Measurements from ENCODE around the gene PSENEN. TPM values are rescaled to one million over a fixed set of nuclear protein-coding genes. Genes with fewer than 3 reads are reported as not detected.
"Not testable (repeated sequence)": the region's sequence is repeated elsewhere in the genome, so short reads cannot be mapped to it uniquely, and the experiment has no call there.

Gene PSENEN
- total and polyA plus RNA-seq, 5 donors from 2014 or later: 21.1 to 99.6 (median 68.9) TPM

DNA sequence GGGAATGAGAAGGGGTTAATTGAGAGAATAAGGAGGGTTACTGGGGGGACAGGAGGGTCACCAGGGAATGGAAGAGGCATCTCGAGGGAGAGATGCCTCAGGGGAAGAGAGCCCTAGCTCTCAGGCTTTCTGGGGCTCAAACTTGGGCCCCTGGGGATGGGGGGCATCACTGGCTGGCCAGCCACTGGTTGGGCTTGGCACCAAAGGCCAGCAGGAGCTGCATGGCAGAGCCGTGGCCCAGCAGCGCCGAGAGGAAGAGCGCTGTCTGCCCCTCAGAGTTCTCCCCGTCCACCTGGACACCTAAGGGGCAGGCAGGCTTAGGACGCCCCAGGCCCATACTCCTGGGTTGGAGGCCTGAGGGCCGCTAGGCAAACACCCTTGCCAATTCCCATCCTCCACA, 47.4 kb downstream of the PSENEN start:
- Histone ChIP-seq H3K4me1 (ENCODE audit: control insufficient read depth, insufficient read depth, low read length, poor library complexity, severe bottlenecking) (no peaks in the 10 kb centered on the region), H3K36me3 (ENCODE audit: control insufficient read depth, insufficient read depth, low read length) (no peaks in the 10 kb centered on the region), H3K4me3 (ENCODE audit: low read depth, low read length) (no peak overlapping the region), H3K27me3 (ENCODE audit: control insufficient read depth, insufficient read depth, low read length) (peaks cover 2% of the 10 kb centered on the region), H3K27ac (ENCODE audit: insufficient read depth, low read length, poor library complexity, severe bottlenecking) (no peak overlapping the region), H3K9me3 (ENCODE audit: control insufficient read depth in 2 of 2, low read length in 2 of 2) (no peaks in the 10 kb centered on the region)
- Mint-ChIP-seq H3K4me1 (peaks cover 0 to 4% (median 1%) of the 10 kb centered on the region in 4 donors), H3K36me3 (no peaks in the 10 kb centered on the region), H3K9me3 (peaks cover 0 to 1% (median 0%) of the 10 kb centered on the region in 7 donors), H3K27ac (no peak overlapping the region), H3K27me3 (peaks cover 22% of the 10 kb centered on the region), H3K4me3 (no peak overlapping the region)
- no peak for DNase-seq
- ATAC-seq (ENCODE audit: low read depth in 2 of 2): no peak

- no peak overlapping the region for H3K27ac Mint-ChIP-seq
These were observed 48.1 kb downstream of the PSENEN start for GRCh38 chr19:35793381-35794165.

DNA sequence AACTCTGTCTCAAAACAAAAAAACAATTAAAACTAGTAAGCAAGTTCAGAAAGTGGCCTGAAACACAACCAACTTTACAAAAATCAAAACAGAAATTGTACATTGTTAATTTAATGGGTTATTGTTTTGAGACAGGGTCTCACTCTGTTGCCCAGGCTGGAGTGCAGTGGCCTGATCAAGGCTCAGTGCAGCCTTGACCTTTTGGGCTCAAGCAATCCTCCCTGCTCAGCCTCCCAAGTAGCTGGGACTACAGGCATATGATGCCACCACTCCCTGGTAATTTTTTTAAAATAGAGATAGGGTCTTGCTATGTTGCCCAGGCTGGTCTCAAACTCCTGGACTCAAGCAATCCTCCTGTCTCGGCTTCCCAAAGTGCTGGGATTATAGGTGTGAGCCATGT, 50.1 kb downstream of the PSENEN start:
- H3K36me3 Mint-ChIP-seq; ATAC-seq (ENCODE audit: low read depth in 2 of 2); H3K27me3 ChIP-seq (ENCODE audit: control insufficient read depth, insufficient read depth, low read length); H3K4me3 Mint-ChIP-seq; DNase-seq; H3K4me3 ChIP-seq (ENCODE audit: low read depth, low read length); H3K27ac Mint-ChIP-seq; H3K9me3 ChIP-seq (ENCODE audit: control insufficient read depth in 2 of 2, low read length in 2 of 2); H3K27ac ChIP-seq (ENCODE audit: insufficient read depth, low read length, poor library complexity, severe bottlenecking); H3K4me1 Mint-ChIP-seq; H3K36me3 ChIP-seq (ENCODE audit: control insufficient read depth, insufficient read depth, low read length); H3K4me1 ChIP-seq (ENCODE audit: control insufficient read depth, insufficient read depth, low read length, poor library complexity, severe bottlenecking); H3K9me3 Mint-ChIP-seq: not testable (repeated sequence)
- peaks cover 40% of the 10 kb centered on the region for H3K27me3 Mint-ChIP-seq

More at GRCh38 chr19:35793381-35794165, 48.1 kb downstream of the PSENEN start:
- Histone ChIP-seq H3K27ac (ENCODE audit: insufficient read depth, low read length, poor library complexity, severe bottlenecking) (no peak overlapping the region), H3K9me3 (ENCODE audit: control insufficient read depth in 2 of 2, low read length in 2 of 2) (no peaks in the 10 kb centered on the region), H3K27me3 (ENCODE audit: control insufficient read depth, insufficient read depth, low read length) (peaks cover 2% of the 10 kb centered on the region), H3K36me3 (ENCODE audit: control insufficient read depth, insufficient read depth, low read length) (no peaks in the 10 kb centered on the region), H3K4me3 (ENCODE audit: low read depth, low read length) (no peak overlapping the region), H3K4me1 (ENCODE audit: control insufficient read depth, insufficient read depth, low read length, poor library complexity, severe bottlenecking) (no peaks in the 10 kb centered on the region)
- Mint-ChIP-seq H3K36me3 (no peaks in the 10 kb centered on the region), H3K9me3 (peaks cover 0 to 3% (median 0%) of the 10 kb centered on the region in 7 donors), H3K27me3 (peaks cover 28% of the 10 kb centered on the region), H3K4me3 (no peak overlapping the region), H3K4me1 (peaks cover 0 to 4% (median 1%) of the 10 kb centered on the region in 4 donors)
- DNase-seq: no peak
- ATAC-seq (ENCODE audit: low read depth in 2 of 2): no peak

Other genes starting within 250 kb of the PSENEN start
- gene DMKN, start 232.0 kb upstream of the PSENEN start, total RNA-seq: not detected
- 1 to 10 TPM in 2 of 4 donors, under 1 TPM in 1, not detected in 1; 0.74 to 1.6 (median 1.0) TPM for gene DMKN, start 232.0 kb upstream of the PSENEN start, polyA plus RNA-seq
- gene SBSN, start 217.3 kb upstream of the PSENEN start, total RNA-seq: not detected
- not detected for gene SBSN, start 217.3 kb upstream of the PSENEN start, polyA plus RNA-seq
- gene GAPDHS, start 212.2 kb upstream of the PSENEN start, total RNA-seq: not detected
- gene GAPDHS, start 212.2 kb upstream of the PSENEN start, polyA plus RNA-seq: not detected
- gene TMEM147, start 200.0 kb upstream of the PSENEN start, total RNA-seq: 37.1 TPM
- gene TMEM147, start 200.0 kb upstream of the PSENEN start, polyA plus RNA-seq: 100 to 1,000 TPM; 155 to 179 (median 160) TPM
- gene ATP4A, start 182.0 kb upstream of the PSENEN start, total RNA-seq: not detected
- not detected for gene ATP4A, start 182.0 kb upstream of the PSENEN start, polyA plus RNA-seq
- gene PMIS2, start 159.5 kb upstream of the PSENEN start, total RNA-seq: not detected
- not detected for gene PMIS2, start 159.5 kb upstream of the PSENEN start, polyA plus RNA-seq
- gene HAUS5, start 132.9 kb upstream of the PSENEN start, total RNA-seq: 25.9 TPM
- 1 to 10 TPM; 5.1 to 8.1 (median 6.6) TPM for gene HAUS5, start 132.9 kb upstream of the PSENEN start, polyA plus RNA-seq
- 52.3 TPM for gene RBM42, start 116.6 kb upstream of the PSENEN start, total RNA-seq
- gene RBM42, start 116.6 kb upstream of the PSENEN start, polyA plus RNA-seq: 10 to 100 TPM; 54.4 to 69.0 (median 59.2) TPM
- gene ETV2, start 103.9 kb upstream of the PSENEN start, total RNA-seq: not detected
- under 1 TPM in 3 of 4 donors, not detected in 1; 0.44 to 0.67 (median 0.46) TPM for gene ETV2, start 103.9 kb upstream of the PSENEN start, polyA plus RNA-seq
- gene COX6B1, start 97.3 kb upstream of the PSENEN start, total RNA-seq: 249 TPM
- gene COX6B1, start 97.3 kb upstream of the PSENEN start, polyA plus RNA-seq: 100 to 1,000 TPM; 854 to 919 (median 912) TPM
- not detected for gene UPK1A, start 79.1 kb upstream of the PSENEN start, total RNA-seq
- gene UPK1A, start 79.1 kb upstream of the PSENEN start, polyA plus RNA-seq: not detected
- gene ZBTB32, start 41.1 kb upstream of the PSENEN start, total RNA-seq: 42.0 TPM
- 1 to 10 TPM; 3.1 to 5.3 (median 4.6) TPM for gene ZBTB32, start 41.1 kb upstream of the PSENEN start, polyA plus RNA-seq
- 73.0 TPM for gene KMT2B, start 27.6 kb upstream of the PSENEN start, total RNA-seq
- gene KMT2B, start 27.6 kb upstream of the PSENEN start, polyA plus RNA-seq: 1 to 10 TPM in 1 of 4 donors, under 1 TPM in 3; 0.45 to 1.1 (median 0.68) TPM
- 80.5 TPM for gene IGFLR1, start 3.2 kb upstream of the PSENEN start, total RNA-seq
- 100 to 1,000 TPM; 109 to 151 (median 125) TPM for gene IGFLR1, start 3.2 kb upstream of the PSENEN start, polyA plus RNA-seq
- 70.8 TPM for gene U2AF1L4, start 233 bp upstream of the PSENEN start, total RNA-seq
- 10 to 100 TPM; 48.4 to 66.5 (median 58.5) TPM for gene U2AF1L4, start 233 bp upstream of the PSENEN start, polyA plus RNA-seq
- 11.7 TPM for gene LIN37, start 2.9 kb downstream of the PSENEN start, total RNA-seq
- 10 to 100 TPM in 3 of 4 donors, 1 to 10 TPM in 1; 9.9 to 16.5 (median 11.8) TPM for gene LIN37, start 2.9 kb downstream of the PSENEN start, polyA plus RNA-seq
- not detected for gene HSPB6, start 11.4 kb downstream of the PSENEN start, total RNA-seq
- not detected for gene HSPB6, start 11.4 kb downstream of the PSENEN start, polyA plus RNA-seq
- gene PROSER3, start 12.5 kb downstream of the PSENEN start, total RNA-seq: 39.5 TPM
- gene PROSER3, start 12.5 kb downstream of the PSENEN start, polyA plus RNA-seq: 1 to 10 TPM; 4.3 to 6.4 (median 5.0) TPM
- 46.7 TPM for gene ARHGAP33, start 29.9 kb downstream of the PSENEN start, total RNA-seq
- gene ARHGAP33, start 29.9 kb downstream of the PSENEN start, polyA plus RNA-seq: under 1 TPM in 1 of 4 donors, not detected in 3; 0.40 TPM
- gene PRODH2, start 67.2 kb downstream of the PSENEN start, total RNA-seq: not detected
- not detected for gene PRODH2, start 67.2 kb downstream of the PSENEN start, polyA plus RNA-seq
- gene NPHS1, start 106.9 kb downstream of the PSENEN start, total RNA-seq: not detected
- gene NPHS1, start 106.9 kb downstream of the PSENEN start, polyA plus RNA-seq: not detected
- not detected for gene KIRREL2, start 111.3 kb downstream of the PSENEN start, total RNA-seq
- not detected for gene KIRREL2, start 111.3 kb downstream of the PSENEN start, polyA plus RNA-seq
- not detected for gene APLP1, start 122.9 kb downstream of the PSENEN start, total RNA-seq
- not detected for gene APLP1, start 122.9 kb downstream of the PSENEN start, polyA plus RNA-seq
- 120 TPM for gene NFKBID, start 154.9 kb downstream of the PSENEN start, total RNA-seq
- gene NFKBID, start 154.9 kb downstream of the PSENEN start, polyA plus RNA-seq: 1 to 10 TPM; 2.7 to 4.2 (median 3.6) TPM
- 104 TPM for gene HCST, start 156.9 kb downstream of the PSENEN start, total RNA-seq
- gene HCST, start 156.9 kb downstream of the PSENEN start, polyA plus RNA-seq: 100 to 1,000 TPM; 640 to 863 (median 760) TPM
- not detected for gene TYROBP, start 162.6 kb downstream of the PSENEN start, total RNA-seq
- 1 to 10 TPM in 3 of 4 donors, under 1 TPM in 1; 0.49 to 6.9 (median 2.1) TPM for gene TYROBP, start 162.6 kb downstream of the PSENEN start, polyA plus RNA-seq
- gene LRFN3, start 190.7 kb downstream of the PSENEN start, total RNA-seq: 7.7 TPM
- 1 to 10 TPM in 1 of 4 donors, under 1 TPM in 3; 0.63 to 1.4 (median 0.84) TPM for gene LRFN3, start 190.7 kb downstream of the PSENEN start, polyA plus RNA-seq
- 11.8 TPM for gene SDHAF1, start 249.5 kb downstream of the PSENEN start, total RNA-seq
- gene SDHAF1, start 249.5 kb downstream of the PSENEN start, polyA plus RNA-seq: 10 to 100 TPM; 44.0 to 71.2 (median 67.4) TPM

Measured in CD4-positive, CD25-positive, alpha-beta regulatory T cell (primary cell).